Pancreas (tissue), 10 donors: Measurements from ENCODE around the gene WNT2B. TPM values are rescaled to one million over a fixed set of nuclear protein-coding genes. Genes with fewer than 3 reads are reported as not detected.

ENCODE experiments used
- ATAC-seq, 4 donors: fragments of 200-7000 bp; cut with Tn5 transposase; one replicate each; pipeline versions ENCODE4 v1.8.0 to v1.9.1; 2020; ENCODE audit warnings: mild to moderate bottlenecking in 4 of 4, moderate library complexity in 4 of 4
- DNase-seq, 6 donors: peaks; one replicate each; pipeline ENCODE4 v3.0.0-alpha.2; 2020
- FAIRE-seq: peaks from 2 replicates; lab custom pipeline; 2012; peaks lifted over from hg19 to GRCh38; lab: Jason Lieb, UNC
- H3K27ac ChIP-seq, 4 donors: fragments of 200-600 bp; sonication (generic); 1 replicate in 3 of 4; 2 replicates in 1 of 4; pipeline versions ENCODE4 v1.5.0 to v1.8.0; 2020
- H3K27me3 ChIP-seq, 4 donors: fragments of 200-600 bp; one replicate each; pipeline ENCODE4 v1.8.0; 2021
- H3K36me3 ChIP-seq, 3 donors: fragments of 200-600 bp; sonication (generic) in 1 of 3; one replicate each; pipeline versions ENCODE4 v1.5.0 to v1.8.0; 2020 to 2021
- H3K4me1 ChIP-seq, 3 donors: fragments of 200-600 bp; one replicate each; pipeline ENCODE4 v1.8.0; 2021
- H3K4me3 ChIP-seq, 4 donors: fragments of 200-600 bp; sonication (generic) in 2 of 4; one replicate each; pipeline versions ENCODE4 v1.5.0 to v1.8.0; 2020 to 2021
- H3K9me3 ChIP-seq, 4 donors: fragments of 200-600 bp; one replicate each; pipeline ENCODE4 v1.8.0; 2021
- whole genome bisulfite sequencing, 2 donors: extraction: QIAGEN DNeasy Blood & Tissue Kit; methylation state at CpG; one replicate each; pipeline ENCODE4 v1.1.7; 2013; 5-methylcytosine and 5-hydroxymethylcytosine counted together
- intact Hi-C, 3 donors: fragments of 100-400 bp; cut with DNase I; formaldehyde crosslinking; loops; one replicate each; pipeline versions ENCODE4 v1.11.1 to v1.14.2; 2022
- polyA plus RNA-seq, 2 donors: library from polyadenylated mRNA; stranded (reverse); fragments of 200-250 nt; gene quantifications; one replicate each; pipeline ENCODE4 v1.2.3, GENCODE V29; 2013
- total RNA-seq, 6 donors: library from RNA; stranded (reverse); fragmentation: NEBNext Ultra II Directional in 4 of 6; extraction: Animal tissue kit (Norgen Biotek cat#: 25700) in 4 of 6; gene quantifications; one replicate each; pipeline versions ENCODE4 v1.2.1 to v1.2.4, GENCODE V29; 2021 to 2023
- TF ChIP-seq, protein P1 (sequence below), 4 donors: fragments of 200-600 bp; sonication (generic) in 3 of 4; IDR thresholded peaks; one replicate each; pipeline versions ENCODE4 v1.5.0 to v1.8.0; 2021; ENCODE audit warnings: antibody characterized with exemption in 4 of 4
- donor health status: healthy with polysubstance abuse.
- donor health status: DM: no; HTN: no; CAD: no; lungs with moderate emphysema.
- donor health status: DM: no; HTN: no; CAD: no.
- donor health status: control.
- donor health status: control.
- donor health status: Bipolar disorder and iron deficiency.
- donor health status: DM: yes; HTN: yes; CAD: no.
- donor health status: DM: no; HTN: no; CAD: no.
- donor health status: DM: no; HTN: no; CAD: no.
- donor health status: DM: yes; HTN: yes; CAD: no.

Gene WNT2B
- total and polyA plus RNA-seq, 8 donors: 0.79 to 2.7 (median 1.4) TPM

GRCh38 chr1:112530832-112531231 lies 22.1 kb downstream of the WNT2B start:
- Histone ChIP-seq H3K27me3 (no peaks in the 10 kb centered on the region), H3K9me3 (no peaks in the 10 kb centered on the region), H3K4me3 (no peak overlapping the region), H3K4me1 (no peaks in the 10 kb centered on the region), H3K27ac (no peak overlapping the region), H3K36me3 (no peaks in the 10 kb centered on the region)
- no peak for FAIRE-seq
- TF ChIP-seq, protein P1, sequence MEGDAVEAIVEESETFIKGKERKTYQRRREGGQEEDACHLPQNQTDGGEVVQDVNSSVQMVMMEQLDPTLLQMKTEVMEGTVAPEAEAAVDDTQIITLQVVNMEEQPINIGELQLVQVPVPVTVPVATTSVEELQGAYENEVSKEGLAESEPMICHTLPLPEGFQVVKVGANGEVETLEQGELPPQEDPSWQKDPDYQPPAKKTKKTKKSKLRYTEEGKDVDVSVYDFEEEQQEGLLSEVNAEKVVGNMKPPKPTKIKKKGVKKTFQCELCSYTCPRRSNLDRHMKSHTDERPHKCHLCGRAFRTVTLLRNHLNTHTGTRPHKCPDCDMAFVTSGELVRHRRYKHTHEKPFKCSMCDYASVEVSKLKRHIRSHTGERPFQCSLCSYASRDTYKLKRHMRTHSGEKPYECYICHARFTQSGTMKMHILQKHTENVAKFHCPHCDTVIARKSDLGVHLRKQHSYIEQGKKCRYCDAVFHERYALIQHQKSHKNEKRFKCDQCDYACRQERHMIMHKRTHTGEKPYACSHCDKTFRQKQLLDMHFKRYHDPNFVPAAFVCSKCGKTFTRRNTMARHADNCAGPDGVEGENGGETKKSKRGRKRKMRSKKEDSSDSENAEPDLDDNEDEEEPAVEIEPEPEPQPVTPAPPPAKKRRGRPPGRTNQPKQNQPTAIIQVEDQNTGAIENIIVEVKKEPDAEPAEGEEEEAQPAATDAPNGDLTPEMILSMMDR (IDR thresholded peaks at IDR 0.05): no peak
- no peak for ATAC-seq
- no peak for DNase-seq
- intact Hi-C loops: no loop called here

- no peak for ATAC-seq
- DNase-seq: no peak
- no peaks in the 10 kb centered on the region for H3K27me3 ChIP-seq
- H3K36me3 ChIP-seq: no peaks in the 10 kb centered on the region
- no peak for FAIRE-seq
- TF ChIP-seq, protein P1 (IDR thresholded peaks at IDR 0.05): no peak
- intact Hi-C loops: no loop called here
- 81 to 82% methylated on average over 4 of the region's 4 CpGs for WGBS, 2 donors
- H3K9me3 ChIP-seq: no peaks in the 10 kb centered on the region
- no peaks in the 10 kb centered on the region for H3K4me1 ChIP-seq
- no peak overlapping the region for H3K27ac ChIP-seq
- no peak overlapping the region for H3K4me3 ChIP-seq
Measured at GRCh38 chr1:112532064-112532463, 23.3 kb downstream of the WNT2B start.

- intact Hi-C loops: no loop called here
- Histone ChIP-seq H3K4me3 (no peak overlapping the region), H3K9me3 (no peaks in the 10 kb centered on the region), H3K27me3 (no peaks in the 10 kb centered on the region), H3K36me3 (no peaks in the 10 kb centered on the region), H3K4me1 (no peaks in the 10 kb centered on the region), H3K27ac (no peak overlapping the region)
- FAIRE-seq (no peak), DNase-seq (no peak), ATAC-seq (no peak)
- TF ChIP-seq, protein P1 (IDR thresholded peaks at IDR 0.05): no peak
- 94 to 96% methylated on average over 6 of the region's 6 CpGs for WGBS, 2 donors
Measured at GRCh38 chr1:112533029-112533428, 24.3 kb downstream of the WNT2B start.

DNA sequence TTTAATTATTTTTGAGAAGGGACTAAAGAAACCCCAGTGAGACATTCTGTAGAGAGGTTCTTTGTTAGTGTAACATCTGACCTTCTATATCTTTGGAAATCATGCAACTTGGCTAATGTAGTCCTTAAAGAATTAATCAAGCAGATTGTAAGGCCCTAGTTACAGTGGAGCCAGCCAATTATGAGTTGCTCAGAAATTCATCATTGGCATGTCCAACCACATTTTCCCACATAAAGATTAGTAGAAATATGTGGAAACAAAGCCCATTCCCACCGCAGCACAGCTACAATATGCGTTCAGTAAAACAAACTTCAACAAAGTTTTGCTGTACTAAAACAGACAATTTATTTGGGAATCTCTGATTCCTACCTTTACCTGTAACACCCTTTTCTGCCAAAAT lies 27.8 kb downstream of the WNT2B start:
- TF ChIP-seq, protein P1 (IDR thresholded peaks at IDR 0.05): no peak
- H3K27me3 ChIP-seq: no peaks in the 10 kb centered on the region
- ATAC-seq (no peak), FAIRE-seq (no peak), DNase-seq (no peak)
- no peak overlapping the region for H3K4me3 ChIP-seq
- no peaks in the 10 kb centered on the region for H3K4me1 ChIP-seq
- no peaks in the 10 kb centered on the region for H3K9me3 ChIP-seq
- H3K27ac ChIP-seq: no peak overlapping the region
- intact Hi-C loops: no loop called here
- WGBS, 2 donors: 64 to 73% methylated on average over 2 of the region's 2 CpGs
- H3K36me3 ChIP-seq: peaks cover 0 to 3% (median 0%) of the 10 kb centered on the region in 3 donors

GRCh38 chr1:112537456-112537855 lies 28.7 kb downstream of the WNT2B start:
- TF ChIP-seq, protein P1 (IDR thresholded peaks at IDR 0.05): no peak
- DNase-seq (no peak), FAIRE-seq (no peak), ATAC-seq (no peak)
- Histone ChIP-seq H3K36me3 (peaks cover 0 to 9% (median 0%) of the 10 kb centered on the region in 3 donors), H3K27me3 (no peaks in the 10 kb centered on the region), H3K4me3 (no peak overlapping the region), H3K27ac (no peak overlapping the region), H3K4me1 (no peaks in the 10 kb centered on the region), H3K9me3 (no peaks in the 10 kb centered on the region)
- intact Hi-C loops: no loop called here
